Fibroblast of lung (primary cell): ENCODE measurements around the gene PDGFA. TPM values are rescaled to one million over a fixed set of nuclear protein-coding genes. Genes with fewer than 3 reads are reported as not detected.

ENCODE experiments used
- DNase-seq, 2 donors: peaks; one replicate each; pipeline versions ENCODE4 v3.0.0 to v3.0.0-alpha.2; 2010; ENCODE audit warnings: low read depth in 2 of 2
- H2AFZ ChIP-seq: 2 replicates; pipeline ENCODE4 v1.5.1; 2012; ENCODE audit warnings: low read length, control low read depth, inconsistent platforms
- H3K27ac ChIP-seq: 2 replicates; pipeline ENCODE4 v1.5.1; 2011; ENCODE audit warnings: low read length, control low read depth; ENCODE audit not compliant: insufficient read depth
- H3K27me3 ChIP-seq: 2 replicates; pipeline ENCODE4 v1.5.1; 2011; ENCODE audit warnings: mild to moderate bottlenecking, low read length; ENCODE audit not compliant: control insufficient read depth, insufficient read depth
- H3K36me3 ChIP-seq: 2 replicates; pipeline ENCODE4 v1.5.1; 2011; ENCODE audit warnings: low read length; ENCODE audit not compliant: control insufficient read depth, insufficient read depth
- H3K4me1 ChIP-seq: 2 replicates; pipeline ENCODE4 v1.5.1; 2011; ENCODE audit warnings: low read length; ENCODE audit not compliant: control insufficient read depth, insufficient read depth; ENCODE audit errors: extremely low read depth
- H3K4me2 ChIP-seq: 2 replicates; pipeline ENCODE4 v1.5.1; 2011; ENCODE audit warnings: low read length, control low read depth; ENCODE audit not compliant: insufficient read depth; ENCODE audit errors: extremely low read depth
- H3K4me3 ChIP-seq, 4 experiments: fragments of 200-600 bp in 1 of 4; sonication (generic) in 1 of 4; replicated peaks in 1 of 4; 2 replicates each; pipeline ENCODE4 v1.5.1; 2011 to 2016; ENCODE audit warnings: low read length in 4 of 4, low read depth in 3 of 4, mild to moderate bottlenecking in 3 of 4, control low read depth in 2 of 4, inconsistent platforms in 1 of 4, mixed read lengths in 1 of 4; ENCODE audit not compliant: insufficient read depth in 1 of 4; ENCODE audit errors: control extremely low read depth in 1 of 4
- H3K79me2 ChIP-seq: 2 replicates; pipeline ENCODE4 v1.5.1; 2012; ENCODE audit warnings: mild to moderate bottlenecking, low read length, inconsistent platforms; ENCODE audit not compliant: control insufficient read depth, insufficient read depth
- H3K9ac ChIP-seq: 2 replicates; pipeline ENCODE4 v1.5.1; 2011; ENCODE audit warnings: mild to moderate bottlenecking, low read length, control low read depth; ENCODE audit not compliant: insufficient read depth
- H3K9me3 ChIP-seq: 2 replicates; pipeline ENCODE4 v1.5.1; 2012; ENCODE audit warnings: low read depth, low read length; ENCODE audit not compliant: control insufficient read depth, insufficient read depth
- H4K20me1 ChIP-seq: 2 replicates; pipeline ENCODE4 v1.5.1; 2011; ENCODE audit warnings: low read length; ENCODE audit not compliant: control insufficient read depth, insufficient read depth; ENCODE audit errors: extremely low read depth
- CTCF ChIP-seq, 2 donors: IDR thresholded peaks in 1 of 2; conservative IDR thresholded peaks in 1 of 2; 1 replicate in 1 of 2; 2 replicates in 1 of 2; pipeline ENCODE4 v1.5.1; 2011 to 2012; ENCODE audit warnings: low read length in 2 of 2, control low read depth in 1 of 2, inconsistent platforms in 1 of 2, low read depth in 1 of 2, mild to moderate bottlenecking in 1 of 2
- EZH2 ChIP-seq: IDR thresholded peaks from 2 replicates; pipeline ENCODE4 v1.5.1; 2012; ENCODE audit warnings: low read length, control low read depth, mild to moderate bottlenecking; ENCODE audit errors: missing control alignments
- polyA plus RNA-seq, 2 donors: library from polyadenylated mRNA; depleted of rRNA in 1 of 2; stranded (reverse) in 1 of 2; unstranded in 1 of 2; fragments of >200 nt; gene quantifications; 2 replicates each; pipeline ENCODE4 v1.2.1, GENCODE V29; 2011 to 2012; ENCODE audit warnings: missing spikeins in 1 of 2
- total RNA-seq: library from RNA; depleted of rRNA; stranded (reverse); fragments of >200 nt; gene quantifications from 2 replicates; pipeline ENCODE4 v1.2.1, GENCODE V29; 2014

PDGFA gene
- total and polyA plus RNA-seq, 2 donors (not counting 1 experiment from before 2014, with no cell fraction given): 13.5 to 16.9 TPM

DNA sequence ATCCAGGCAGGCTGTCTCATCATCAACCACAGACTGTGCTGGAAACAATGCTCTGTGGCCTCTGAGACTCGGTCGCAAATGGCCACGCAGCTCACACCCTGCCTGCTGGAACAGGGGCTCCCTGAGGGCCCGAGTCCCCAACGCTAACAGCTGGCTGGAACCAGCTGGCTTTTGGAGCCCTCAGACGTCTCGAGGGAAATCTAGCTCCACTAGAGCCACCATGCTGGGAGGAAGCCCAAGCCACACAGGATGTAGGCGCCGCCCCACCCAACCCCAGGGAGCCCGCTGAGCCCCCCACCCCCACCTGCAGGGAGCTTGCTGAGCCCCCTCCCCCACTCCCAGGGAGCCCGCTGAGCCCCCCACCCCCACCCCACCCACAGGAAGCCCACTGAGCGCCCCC is 21.4 kb upstream of the PDGFA start:
- no peaks in the 10 kb centered on the region for H3K27me3 ChIP-seq
- H3K9me3 ChIP-seq: no peaks in the 10 kb centered on the region
- no peak for TF ChIP-seq CTCF (conservative IDR thresholded peaks at IDR 0.05 in 1 of 2, IDR thresholded peaks at IDR 0.05 in 1 of 2; ENCODE audit: low read depth in 1 of 2, low read length in 2 of 2)
- TF ChIP-seq EZH2: no peak
- H2AFZ ChIP-seq: no peak overlapping the region
- H3K9ac ChIP-seq: no peak overlapping the region
- H3K4me1 ChIP-seq: peaks cover 26% of the 10 kb centered on the region
- H3K36me3 ChIP-seq: no peaks in the 10 kb centered on the region
- no peak overlapping the region for H3K4me3 ChIP-seq
- H3K27ac ChIP-seq: no peak overlapping the region
- DNase-seq: no peak
- H3K4me2 ChIP-seq: no peak overlapping the region
- no peaks in the 10 kb centered on the region for H3K79me2 ChIP-seq
- H4K20me1 ChIP-seq: no peaks in the 10 kb centered on the region

DNA sequence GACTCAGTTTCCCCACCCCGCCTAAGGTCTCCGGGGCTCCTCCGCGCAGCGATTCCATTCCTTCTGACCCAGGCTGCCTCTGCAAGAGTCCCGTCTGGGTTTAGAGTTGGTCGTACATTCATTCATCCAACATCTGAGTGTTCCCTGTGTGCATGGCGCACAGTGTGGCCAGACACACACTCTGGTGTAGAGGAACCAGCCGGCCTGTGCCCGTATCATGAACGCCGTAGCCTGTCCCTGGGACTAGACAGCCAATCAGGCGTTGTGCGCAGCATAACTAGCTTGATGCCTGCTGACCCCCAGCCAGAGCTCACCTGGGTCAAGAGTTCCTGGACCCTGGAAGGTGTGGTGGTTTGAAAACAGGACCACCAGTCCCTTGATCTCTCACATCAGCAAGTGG is 20.9 kb upstream of the PDGFA start:
- H3K36me3 ChIP-seq: no peaks in the 10 kb centered on the region
- no peaks in the 10 kb centered on the region for H4K20me1 ChIP-seq
- H3K27me3 ChIP-seq: no peaks in the 10 kb centered on the region
- no peak overlapping the region for H2AFZ ChIP-seq
- H3K4me2 ChIP-seq: no peak overlapping the region
- no peak for TF ChIP-seq EZH2
- no peak for TF ChIP-seq CTCF (conservative IDR thresholded peaks at IDR 0.05 in 1 of 2, IDR thresholded peaks at IDR 0.05 in 1 of 2; ENCODE audit: low read depth in 1 of 2, low read length in 2 of 2)
- H3K9ac ChIP-seq: no peak overlapping the region
- no peaks in the 10 kb centered on the region for H3K9me3 ChIP-seq
- no peak overlapping the region for H3K4me3 ChIP-seq
- no peaks in the 10 kb centered on the region for H3K79me2 ChIP-seq
- H3K27ac ChIP-seq: no peak overlapping the region
- peaks cover 26% of the 10 kb centered on the region for H3K4me1 ChIP-seq
- DNase-seq: no peak

DNA sequence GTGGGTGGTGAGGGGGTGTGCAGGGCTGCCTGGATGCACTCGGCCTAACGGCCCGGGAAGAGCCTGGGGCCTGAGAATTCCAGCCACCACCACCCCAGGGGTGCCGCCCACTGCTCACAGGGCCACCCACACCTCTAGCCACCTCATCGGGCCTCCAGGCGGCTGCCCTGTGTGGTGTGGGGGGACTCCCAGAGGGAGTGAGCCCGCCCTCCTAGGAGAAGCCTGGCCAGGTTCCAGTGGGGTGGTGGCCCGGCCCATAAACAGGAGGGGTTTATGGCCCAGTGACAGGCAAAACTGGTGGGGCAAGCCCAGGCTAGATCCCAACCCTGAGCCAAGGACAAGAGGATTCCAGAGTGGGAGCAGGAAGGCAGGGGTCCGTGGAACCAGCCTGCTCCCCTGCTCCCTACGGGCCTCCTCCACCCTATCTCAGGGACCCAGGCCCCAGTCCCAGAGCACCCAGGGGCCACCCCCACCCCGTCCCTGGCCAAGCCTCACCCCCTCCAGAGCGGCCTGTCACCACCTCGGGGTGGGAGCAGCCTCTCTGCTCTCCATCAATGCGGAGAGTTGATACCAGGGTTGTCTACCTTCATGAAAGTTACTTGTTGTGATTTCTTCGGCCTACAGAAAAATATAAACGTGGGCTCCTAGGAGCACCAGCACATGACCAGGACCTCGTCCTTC is 20.2 kb upstream of the PDGFA start:
- H2AFZ ChIP-seq: no peak overlapping the region
- no peaks in the 10 kb centered on the region for H3K36me3 ChIP-seq
- TF ChIP-seq CTCF (conservative IDR thresholded peaks at IDR 0.05 in 1 of 2, IDR thresholded peaks at IDR 0.05 in 1 of 2; ENCODE audit: low read depth in 1 of 2, low read length in 2 of 2) (no peak), EZH2 (no peak)
- H3K9me3 ChIP-seq: no peaks in the 10 kb centered on the region
- H3K27ac ChIP-seq: no peak overlapping the region
- peaks cover 26% of the 10 kb centered on the region for H3K4me1 ChIP-seq
- H3K4me3 ChIP-seq: no peak overlapping the region
- H3K4me2 ChIP-seq: no peak overlapping the region
- H4K20me1 ChIP-seq: no peaks in the 10 kb centered on the region
- no peaks in the 10 kb centered on the region for H3K27me3 ChIP-seq
- DNase-seq: peak; percentile 52 to 83
- H3K79me2 ChIP-seq: no peaks in the 10 kb centered on the region
- no peak overlapping the region for H3K9ac ChIP-seq
